GM23338 (cell line): ENCODE measurements around the gene STX10. TPM values are rescaled to one million over a fixed set of nuclear protein-coding genes. Genes with fewer than 3 reads are reported as not detected.

Source experiments
- ATAC-seq: fragments of 200-7000 bp; cut with Tn5 transposase; 3 replicates; pipeline ENCODE4 v1.9.1; 2020
- DNase-seq: peaks from one replicate; pipeline ENCODE4 v3.0.0-alpha.2; 2015; ENCODE audit warnings: low spot score
- H2AFZ ChIP-seq: fragments of 200-600 bp; sonication (generic); 2 replicates; pipeline ENCODE4 v1.8.0; 2016; ENCODE audit warnings: antibody characterized with exemption, mild to moderate bottlenecking, moderate library complexity
- H3F3A ChIP-seq: fragments of 200-600 bp; sonication (generic); replicated peaks from 2 replicates; pipeline ENCODE4 v1.8.0; 2017; ENCODE audit warnings: antibody characterized with exemption, mixed run types, low read depth
- H3K27ac ChIP-seq: fragments of 200-600 bp; sonication (generic); 2 replicates; pipeline ENCODE4 v1.6.1; 2016; ENCODE audit warnings: low read depth
- H3K27me3 ChIP-seq: fragments of 200-600 bp; sonication (generic); 2 replicates; pipeline ENCODE4 v1.8.0; 2016; ENCODE audit warnings: mild to moderate bottlenecking, mixed run types, moderate library complexity; ENCODE audit not compliant: insufficient read depth
- H3K36me3 ChIP-seq: fragments of 200-600 bp; sonication (generic); 2 replicates; pipeline ENCODE4 v1.8.0; 2016; ENCODE audit warnings: mild to moderate bottlenecking; ENCODE audit not compliant: insufficient read depth
- H3K4me1 ChIP-seq: fragments of 200-600 bp; sonication (generic); 2 replicates; pipeline ENCODE4 v1.8.0; 2016; ENCODE audit warnings: mild to moderate bottlenecking, moderate library complexity; ENCODE audit not compliant: insufficient read depth
- H3K4me2 ChIP-seq: fragments of 200-600 bp; sonication (generic); 2 replicates; pipeline ENCODE4 v1.7.1; 2017; ENCODE audit warnings: mixed run types
- H3K4me3 ChIP-seq: fragments of 200-600 bp; sonication (generic); 2 replicates; pipeline ENCODE4 v1.6.1; 2016; ENCODE audit warnings: mixed run types
- H3K79me2 ChIP-seq: fragments of 200-600 bp; sonication (generic); replicated peaks from 2 replicates; pipeline ENCODE4 v1.8.0; 2017; ENCODE audit warnings: mild to moderate bottlenecking; ENCODE audit not compliant: insufficient read depth
- H3K9me2 ChIP-seq: fragments of 200-600 bp; sonication (generic); 2 replicates; pipeline ENCODE4 v1.8.0; 2017; ENCODE audit not compliant: insufficient read depth
- H4K20me1 ChIP-seq: fragments of 200-600 bp; sonication (generic); replicated peaks from 2 replicates; pipeline ENCODE4 v1.8.0; 2017; ENCODE audit warnings: mild to moderate bottlenecking; ENCODE audit not compliant: insufficient read depth
- H3K27ac Mint-ChIP-seq: 2 replicates; pipeline ENCODE4 v1.8.0; 2020; ENCODE audit warnings: inconsistent platforms, mild to moderate bottlenecking, moderate library complexity, mixed read lengths
- H3K27me3 Mint-ChIP-seq: 3 replicates; pipeline ENCODE4 v1.8.0; 2022; ENCODE audit warnings: low read depth, mild to moderate bottlenecking, moderate library complexity, mixed read lengths, inconsistent platforms; ENCODE audit not compliant: insufficient read depth, poor library complexity
- H3K36me3 Mint-ChIP-seq: 3 replicates; pipeline ENCODE4 v1.8.0; 2021; ENCODE audit warnings: low read depth, mild to moderate bottlenecking, inconsistent platforms, moderate library complexity, mixed read lengths
- H3K4me1 Mint-ChIP-seq: 3 replicates; pipeline ENCODE4 v1.8.0; 2020; ENCODE audit warnings: mild to moderate bottlenecking, inconsistent platforms, mixed read lengths
- H3K4me3 Mint-ChIP-seq: 3 replicates; pipeline ENCODE4 v1.8.0; 2021; ENCODE audit warnings: moderate library complexity, mild to moderate bottlenecking, inconsistent platforms, mixed read lengths
- H3K9me3 Mint-ChIP-seq: 3 replicates; pipeline ENCODE4 v1.8.0; 2020; ENCODE audit warnings: moderate library complexity, mild to moderate bottlenecking, inconsistent platforms, mixed read lengths
- CREB1 ChIP-seq: fragments of 250-450 bp; sonication (Bioruptor Pico); IDR thresholded peaks from 2 replicates; pipeline ENCODE4 v1.5.0; 2020; ENCODE audit warnings: low read depth, mild to moderate bottlenecking, moderate library complexity
- EZH2 ChIP-seq: fragments of 200-600 bp; sonication (generic); IDR thresholded peaks from one replicate; pipeline ENCODE4 v1.8.0; 2017; ENCODE audit warnings: antibody characterized with exemption, mild to moderate bottlenecking, low read depth; ENCODE audit not compliant: unreplicated experiment
- JUNB ChIP-seq: IDR thresholded peaks from one replicate; pipeline ENCODE4 v1.6.1; 2016; ENCODE audit warnings: antibody characterized with exemption; ENCODE audit not compliant: unreplicated experiment
- NANOG ChIP-seq: IDR thresholded peaks from 2 replicates; pipeline ENCODE4 v1.6.1; 2016; ENCODE audit warnings: antibody characterized with exemption, borderline replicate concordance
- POLR2AphosphoS5 ChIP-seq: IDR thresholded peaks from 2 replicates; pipeline ENCODE4 v1.6.1; 2016; ENCODE audit warnings: antibody characterized with exemption, low read depth
- STAT1 ChIP-seq: IDR thresholded peaks from one replicate; pipeline ENCODE4 v1.6.1; 2016; ENCODE audit warnings: antibody characterized with exemption; ENCODE audit not compliant: unreplicated experiment
- polyA plus RNA-seq: library from polyadenylated mRNA; unstranded; fragments of >200 nt; fragmentation: Nextera tagmentation; extraction: Ambion mirVana; gene quantifications from 2 replicates; pipeline ENCODE4 v1.2.1, GENCODE V29; 2016
- total RNA-seq: library from RNA; depleted of rRNA; stranded (reverse); fragments of >200 nt; shearing (Covaris generic); gene quantifications from 2 replicates; pipeline ENCODE4 v1.2.3, GENCODE V29; 2014
- TF ChIP-seq, protein P1 (sequence below): IDR thresholded peaks from one replicate; pipeline ENCODE4 v1.6.1; 2018; ENCODE audit warnings: antibody characterized with exemption; ENCODE audit not compliant: unreplicated experiment
- TF ChIP-seq, protein P2 (sequence below): IDR thresholded peaks from 2 replicates; pipeline ENCODE4 v1.6.1; 2016; ENCODE audit warnings: antibody characterized with exemption

Gene STX10
- total and polyA plus RNA-seq, 2 experiments from 2014 or later = 42.8 to 55.9 TPM

DNA sequence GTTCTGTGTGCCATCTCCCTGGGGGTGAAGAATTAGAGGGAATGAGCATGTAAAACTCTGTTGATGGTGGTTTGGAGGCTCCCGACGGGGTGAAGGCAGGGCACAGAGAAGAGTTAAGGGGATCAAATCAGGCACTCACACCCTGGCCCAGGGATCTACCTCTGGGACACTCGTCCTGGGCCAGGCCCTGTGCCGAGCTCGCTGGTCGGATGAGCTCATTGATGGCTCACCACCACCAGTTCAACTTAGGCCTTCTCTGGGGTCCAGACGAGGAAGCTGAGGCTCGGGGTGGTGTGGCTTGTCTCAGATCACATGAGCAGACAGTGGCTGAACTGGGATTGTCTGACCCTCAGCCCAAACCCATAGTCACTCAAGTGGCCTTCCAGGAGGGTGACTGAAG, 30.5 kb downstream of the STX10 start:
- Histone ChIP-seq H4K20me1 (peaks cover 54% of the 10 kb centered on the region), H3K79me2 (peaks cover 84% of the 10 kb centered on the region), H3K4me1 (peaks cover 37% of the 10 kb centered on the region), H3K27ac (peak overlapping the region; percentile 74), H3K27me3 (no peaks in the 10 kb centered on the region), H3K4me3 (peak overlapping the region; percentile 96), H3K4me2 (peak overlapping the region; percentile 94), H3F3A (peaks cover 6% of the 10 kb centered on the region), H3K9me2 (no peaks in the 10 kb centered on the region), H3K36me3 (peaks cover 3% of the 10 kb centered on the region; the same call in 1 of the 2 replicates), H2AFZ (no peak overlapping the region)
- DNase-seq (no peak), ATAC-seq (no peak)
- TF ChIP-seq, protein P1, sequence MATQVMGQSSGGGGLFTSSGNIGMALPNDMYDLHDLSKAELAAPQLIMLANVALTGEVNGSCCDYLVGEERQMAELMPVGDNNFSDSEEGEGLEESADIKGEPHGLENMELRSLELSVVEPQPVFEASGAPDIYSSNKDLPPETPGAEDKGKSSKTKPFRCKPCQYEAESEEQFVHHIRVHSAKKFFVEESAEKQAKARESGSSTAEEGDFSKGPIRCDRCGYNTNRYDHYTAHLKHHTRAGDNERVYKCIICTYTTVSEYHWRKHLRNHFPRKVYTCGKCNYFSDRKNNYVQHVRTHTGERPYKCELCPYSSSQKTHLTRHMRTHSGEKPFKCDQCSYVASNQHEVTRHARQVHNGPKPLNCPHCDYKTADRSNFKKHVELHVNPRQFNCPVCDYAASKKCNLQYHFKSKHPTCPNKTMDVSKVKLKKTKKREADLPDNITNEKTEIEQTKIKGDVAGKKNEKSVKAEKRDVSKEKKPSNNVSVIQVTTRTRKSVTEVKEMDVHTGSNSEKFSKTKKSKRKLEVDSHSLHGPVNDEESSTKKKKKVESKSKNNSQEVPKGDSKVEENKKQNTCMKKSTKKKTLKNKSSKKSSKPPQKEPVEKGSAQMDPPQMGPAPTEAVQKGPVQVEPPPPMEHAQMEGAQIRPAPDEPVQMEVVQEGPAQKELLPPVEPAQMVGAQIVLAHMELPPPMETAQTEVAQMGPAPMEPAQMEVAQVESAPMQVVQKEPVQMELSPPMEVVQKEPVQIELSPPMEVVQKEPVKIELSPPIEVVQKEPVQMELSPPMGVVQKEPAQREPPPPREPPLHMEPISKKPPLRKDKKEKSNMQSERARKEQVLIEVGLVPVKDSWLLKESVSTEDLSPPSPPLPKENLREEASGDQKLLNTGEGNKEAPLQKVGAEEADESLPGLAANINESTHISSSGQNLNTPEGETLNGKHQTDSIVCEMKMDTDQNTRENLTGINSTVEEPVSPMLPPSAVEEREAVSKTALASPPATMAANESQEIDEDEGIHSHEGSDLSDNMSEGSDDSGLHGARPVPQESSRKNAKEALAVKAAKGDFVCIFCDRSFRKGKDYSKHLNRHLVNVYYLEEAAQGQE = no peak
- TF ChIP-seq EZH2 (no peak), POLR2AphosphoS5 (no peak), CREB1 (no peak), NANOG (no peak), JUNB (no peak)
- H3K4me3 Mint-ChIP-seq = peak overlapping the region; percentile 93
- H3K27ac Mint-ChIP-seq = peak overlapping the region; percentile 66; the same call in 1 of the 2 replicates
- H3K4me1 Mint-ChIP-seq = peaks cover 54% of the 10 kb centered on the region
- peaks cover 43% of the 10 kb centered on the region for H3K36me3 Mint-ChIP-seq
- H3K27me3 Mint-ChIP-seq = peaks cover 35% of the 10 kb centered on the region
- H3K9me3 Mint-ChIP-seq = peaks cover 3% of the 10 kb centered on the region

DNA sequence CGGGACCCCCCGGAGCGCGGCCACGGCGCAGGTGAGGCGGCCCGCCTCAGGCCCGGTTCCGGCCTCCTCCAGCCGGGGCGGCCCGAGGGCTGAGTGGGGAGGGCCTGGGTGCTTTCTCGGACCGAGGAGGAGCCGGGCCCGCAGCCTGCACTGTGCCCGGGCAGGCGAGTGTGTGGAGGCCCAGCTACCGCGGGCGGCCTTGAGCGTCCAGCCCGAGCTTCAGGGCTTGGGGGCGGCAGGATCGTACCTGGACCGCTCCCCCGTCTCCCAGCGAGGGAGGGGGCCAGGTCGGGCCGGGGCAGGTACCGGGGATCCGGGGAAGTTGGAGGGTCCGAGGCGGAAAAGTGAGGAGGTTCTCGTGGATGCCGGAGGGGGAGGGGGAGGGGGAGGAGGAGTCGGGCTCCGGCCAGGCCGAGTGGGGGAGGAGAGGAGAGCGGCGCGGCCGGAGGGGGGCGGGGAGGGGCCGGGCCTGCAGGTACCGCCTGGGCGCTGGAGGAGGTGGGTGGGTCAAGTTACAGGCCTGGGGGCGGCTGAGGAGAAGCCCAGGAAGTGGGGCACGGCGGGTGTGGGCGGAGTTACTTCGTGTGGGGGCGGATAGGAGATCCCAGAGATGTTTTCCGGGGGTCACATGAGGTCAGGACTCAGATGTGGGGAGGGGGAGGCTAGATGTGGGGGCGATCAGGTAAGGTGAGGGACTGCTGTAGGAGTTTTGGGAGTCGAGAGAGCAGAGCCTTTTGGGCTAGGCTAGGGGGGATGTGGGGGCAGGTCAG, 31.6 kb downstream of the STX10 start:
- Mint-ChIP-seq H3K9me3 (peaks cover 3% of the 10 kb centered on the region), H3K4me3 (peak overlapping the region; percentile 93), H3K27me3 (peaks cover 35% of the 10 kb centered on the region), H3K36me3 (peaks cover 49% of the 10 kb centered on the region), H3K4me1 (peaks cover 54% of the 10 kb centered on the region), H3K27ac (peak overlapping the region; percentile 92)
- H3K36me3 ChIP-seq = peaks cover 9% of the 10 kb centered on the region; the same call in 1 of the 2 replicates
- H3K27me3 ChIP-seq = no peaks in the 10 kb centered on the region
- peak overlapping the region; percentile 94 for H3K4me2 ChIP-seq
- ATAC-seq (peak; percentile 74), DNase-seq (peak; percentile 97)
- TF ChIP-seq, protein P2, sequence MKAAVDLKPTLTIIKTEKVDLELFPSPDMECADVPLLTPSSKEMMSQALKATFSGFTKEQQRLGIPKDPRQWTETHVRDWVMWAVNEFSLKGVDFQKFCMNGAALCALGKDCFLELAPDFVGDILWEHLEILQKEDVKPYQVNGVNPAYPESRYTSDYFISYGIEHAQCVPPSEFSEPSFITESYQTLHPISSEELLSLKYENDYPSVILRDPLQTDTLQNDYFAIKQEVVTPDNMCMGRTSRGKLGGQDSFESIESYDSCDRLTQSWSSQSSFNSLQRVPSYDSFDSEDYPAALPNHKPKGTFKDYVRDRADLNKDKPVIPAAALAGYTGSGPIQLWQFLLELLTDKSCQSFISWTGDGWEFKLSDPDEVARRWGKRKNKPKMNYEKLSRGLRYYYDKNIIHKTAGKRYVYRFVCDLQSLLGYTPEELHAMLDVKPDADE = peak; percentile 65; the same call in 1 of the 2 replicates
- TF ChIP-seq POLR2AphosphoS5 = peak; percentile 40; the same call in 1 of the 2 replicates
- no peak for TF ChIP-seq STAT1
- peaks cover 6% of the 10 kb centered on the region for H3F3A ChIP-seq
- H4K20me1 ChIP-seq = peaks cover 47% of the 10 kb centered on the region
- peak overlapping the region; percentile 95 for H3K27ac ChIP-seq
- H2AFZ ChIP-seq = no peak overlapping the region
- peaks cover 37% of the 10 kb centered on the region for H3K4me1 ChIP-seq
- H3K9me2 ChIP-seq = no peaks in the 10 kb centered on the region
- peaks cover 83% of the 10 kb centered on the region for H3K79me2 ChIP-seq
- H3K4me3 ChIP-seq = peak overlapping the region; percentile 96
